HG03565 (cell line): ENCODE data around the gene NTMT1.
A peak's percentile ranks its signal among the peaks of the same experiment; 100 is the strongest.

Source experiments
- ATAC-seq: cut with Tn5 transposase; IDR thresholded peaks from one replicate; pipeline ENCODE4 v1.9.1; 2021; ENCODE audit warnings: mild to moderate bottlenecking, moderate library complexity; ENCODE audit not compliant: unreplicated experiment

Gene NTMT1

DNA sequence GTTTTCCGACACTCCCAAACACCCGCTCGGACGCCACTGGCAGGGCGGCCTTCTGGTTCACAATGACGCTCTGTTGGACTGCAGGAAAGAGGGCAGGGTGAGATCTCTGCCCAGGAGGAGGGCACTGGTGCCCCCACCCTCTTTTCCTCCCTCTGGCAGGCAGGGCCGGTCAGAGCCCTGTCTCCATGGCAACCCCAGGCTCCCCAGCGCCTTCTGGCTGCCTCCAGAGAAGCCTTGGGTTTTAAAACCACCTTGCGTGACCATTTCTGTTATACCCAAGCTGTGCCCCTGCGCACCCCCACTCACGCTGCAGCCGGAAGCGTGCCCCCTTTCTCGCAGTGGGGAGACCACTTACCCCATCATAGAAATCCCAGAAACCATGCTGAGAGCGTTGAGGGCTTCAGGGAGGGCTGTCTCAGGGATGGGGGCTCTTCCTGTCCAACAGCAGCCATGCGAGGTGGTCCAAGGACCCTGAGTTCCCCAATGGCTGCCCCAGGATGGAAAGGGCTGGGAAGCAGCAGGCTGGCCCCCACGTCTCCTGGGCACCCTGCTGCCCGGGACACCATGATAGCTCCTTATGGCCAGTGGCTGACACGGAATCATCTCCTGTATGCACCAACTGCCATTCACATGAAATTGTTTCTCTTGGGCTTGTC lies 12.3 kb upstream of the NTMT1 start:
- ATAC-seq = no peak

DNA sequence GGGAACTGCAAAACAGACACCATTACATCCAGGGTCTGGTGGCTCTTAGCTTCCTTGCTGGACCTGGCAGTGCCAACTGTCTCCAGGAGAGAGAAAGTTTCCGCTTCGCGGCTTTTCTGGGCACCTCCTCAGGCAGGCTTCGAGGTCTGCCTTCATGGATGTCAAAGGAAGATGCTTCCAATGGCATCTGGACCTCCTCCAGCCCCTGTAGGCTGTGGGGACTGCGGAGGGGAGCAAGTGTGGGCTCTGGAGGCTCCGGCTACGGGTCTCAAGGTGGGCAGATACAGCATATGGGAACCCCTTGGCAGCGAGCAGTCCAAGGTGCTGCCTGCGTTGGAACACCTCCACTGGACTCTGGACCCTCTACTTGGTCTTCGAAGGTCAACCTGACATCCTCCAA lies 11.0 kb upstream of the NTMT1 start:
- no peak for ATAC-seq

DNA sequence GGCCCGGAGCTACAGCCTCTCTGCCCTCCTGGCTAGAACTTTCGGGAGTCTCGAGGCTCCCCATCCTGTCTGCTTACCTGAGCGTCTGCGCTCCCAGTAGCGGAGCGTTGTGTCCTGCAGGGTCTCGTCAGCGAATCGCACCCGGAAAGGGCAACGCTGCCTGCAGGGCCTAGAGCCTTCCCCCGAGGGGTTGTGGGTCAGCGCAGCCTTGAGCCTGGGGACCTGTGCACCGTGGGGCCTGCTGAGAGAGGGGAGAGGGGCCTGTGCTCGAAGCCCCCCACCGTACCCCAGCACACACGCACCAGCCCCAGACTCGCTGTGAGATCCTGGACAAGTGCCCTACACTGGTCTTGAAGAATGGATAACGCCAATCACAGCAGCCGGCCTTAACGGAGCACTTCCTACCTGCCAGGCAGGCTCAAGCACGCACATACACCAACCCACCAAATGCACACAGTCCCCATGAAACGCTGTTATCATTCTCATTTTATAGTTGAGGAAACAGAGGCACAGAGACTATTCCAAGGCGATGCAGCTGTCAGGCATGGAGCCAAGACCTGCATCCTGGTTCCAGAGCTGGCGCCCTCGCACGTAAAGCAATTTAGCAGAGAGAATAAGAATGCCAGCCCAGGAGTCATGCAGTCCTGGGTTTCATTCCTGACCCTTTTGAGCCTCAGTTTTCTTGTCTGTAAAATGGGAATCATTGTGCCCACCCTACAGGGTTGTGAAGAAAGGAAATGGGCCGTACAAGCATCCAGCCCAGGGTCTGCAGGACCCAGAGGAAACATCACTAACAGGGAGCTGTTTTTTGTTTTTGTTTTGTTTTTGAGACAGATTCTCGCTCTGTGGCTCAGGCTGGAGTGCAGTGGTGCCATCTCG lies 10.3 kb upstream of the NTMT1 start:
- no peak for ATAC-seq

DNA sequence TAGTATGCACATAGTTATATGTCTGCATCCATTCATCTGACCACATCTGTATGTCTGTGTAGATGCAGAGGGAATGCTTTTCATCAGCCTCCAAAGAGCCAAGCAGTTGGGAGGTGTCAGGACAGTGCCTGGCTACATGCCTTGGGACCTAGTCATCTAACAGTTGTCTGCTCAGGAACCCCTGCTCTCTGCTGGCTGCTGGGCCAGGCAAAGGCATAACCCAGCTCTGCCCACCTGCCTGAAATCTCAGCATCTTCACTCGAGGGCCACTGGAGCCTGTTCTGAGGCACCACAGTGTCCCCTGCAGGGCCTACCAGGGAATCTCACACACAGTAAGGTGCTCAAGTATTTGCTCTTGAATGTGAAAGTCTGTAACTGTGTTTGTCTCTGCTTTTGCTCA lies 8.8 kb upstream of the NTMT1 start:
- ATAC-seq = no peak

DNA sequence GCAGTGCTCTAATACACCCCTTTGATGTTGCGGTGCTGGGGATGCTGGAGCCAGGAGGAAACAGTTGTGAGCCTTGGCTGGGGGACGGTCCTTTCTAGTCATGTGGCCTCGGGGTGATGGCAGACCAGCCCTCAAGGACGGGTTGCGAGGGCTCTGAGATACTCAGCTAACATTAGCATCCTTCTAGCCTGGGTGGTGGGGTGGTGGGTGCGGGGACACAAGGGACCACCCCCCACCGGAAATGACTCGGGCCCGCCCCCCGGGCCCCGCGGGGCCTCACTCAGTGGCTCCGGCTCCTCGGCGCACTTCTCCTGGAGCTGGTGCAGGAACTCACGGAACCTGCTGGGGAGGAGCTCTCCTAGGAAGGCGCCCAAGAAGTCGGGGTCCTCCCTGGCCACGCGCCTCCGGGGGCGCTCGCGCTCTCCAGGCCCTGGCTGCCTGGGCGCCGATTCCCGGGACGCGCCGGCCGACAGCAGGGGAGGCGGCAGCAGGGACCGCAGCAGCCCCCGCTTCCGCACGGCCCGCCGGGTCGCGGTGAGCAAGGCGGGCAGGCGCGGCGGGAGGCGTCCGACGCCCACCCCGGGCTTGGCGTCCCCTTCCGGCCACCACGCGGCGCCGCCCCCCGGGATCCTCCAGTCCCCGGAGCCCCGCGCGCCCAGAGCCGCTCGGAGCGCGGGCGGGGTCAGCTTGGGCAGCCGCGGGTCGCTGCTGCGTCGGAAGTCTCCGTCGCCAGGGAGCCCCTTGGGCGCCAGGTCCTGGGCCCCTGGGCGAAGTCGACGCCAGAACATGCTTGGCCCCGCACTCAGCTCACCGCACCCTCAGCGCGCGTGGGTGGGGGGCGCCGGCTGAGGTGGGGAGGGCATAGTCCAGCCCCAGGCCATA lies 5.9 kb upstream of the NTMT1 start:
- ATAC-seq = no peak

DNA sequence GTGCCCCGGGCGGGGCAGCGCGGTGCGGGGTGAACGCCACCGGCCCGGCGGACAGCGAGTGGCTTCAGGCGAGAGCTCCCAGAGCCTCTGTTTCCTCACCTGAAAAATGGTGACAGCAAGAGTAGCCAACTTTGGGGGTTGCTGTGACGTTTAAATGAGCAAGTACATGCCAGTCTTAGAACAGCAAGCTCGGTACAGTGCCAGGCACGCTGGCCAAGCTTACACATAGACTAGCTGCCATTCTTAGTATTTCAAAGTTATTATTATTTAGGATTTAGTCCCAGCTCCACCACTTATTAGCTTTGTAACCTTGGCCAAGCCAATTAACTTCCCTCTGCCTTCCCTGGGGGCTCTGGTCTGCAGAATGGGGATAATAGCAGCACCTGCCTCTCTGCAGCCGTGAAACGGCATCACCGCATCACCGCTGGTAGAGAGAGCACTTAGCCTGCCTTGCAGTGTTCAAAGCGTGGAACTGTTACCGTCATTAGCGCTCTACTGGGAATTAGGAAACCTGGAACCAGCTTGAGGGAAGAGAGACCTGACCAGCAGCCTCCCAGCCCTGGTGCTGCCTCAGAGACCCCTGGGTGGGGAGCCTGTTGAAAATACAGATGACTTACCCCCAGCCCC lies 5.2 kb upstream of the NTMT1 start, which contains the start of gene C9orf50:
Gene C9orf50, minus strand, starts transcription at position 433 of the 627 bp plus-strand sequence. CDS start 527 bp downstream, outside the sequence.
- ATAC-seq = no peak

DNA sequence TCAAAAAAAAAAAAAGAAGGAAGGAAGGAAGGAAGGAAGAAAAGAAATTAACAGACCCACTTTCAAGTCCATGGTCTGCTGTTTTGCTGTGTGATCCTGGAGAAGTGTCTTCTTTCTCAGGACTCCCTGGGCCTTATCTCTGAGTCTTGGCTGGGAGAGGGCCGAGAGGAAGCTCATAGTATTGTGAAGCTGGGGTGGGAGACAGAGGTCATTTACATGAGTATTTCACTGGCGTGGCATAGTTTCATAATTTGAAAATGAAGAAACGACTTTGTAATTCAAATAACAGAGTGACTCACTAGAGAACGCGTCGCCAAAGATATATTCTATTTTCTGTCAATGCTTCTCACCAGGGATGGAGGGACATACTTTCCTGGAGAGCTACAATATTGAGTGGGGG lies 2.6 kb upstream of the NTMT1 start:
- ATAC-seq = no peak

DNA sequence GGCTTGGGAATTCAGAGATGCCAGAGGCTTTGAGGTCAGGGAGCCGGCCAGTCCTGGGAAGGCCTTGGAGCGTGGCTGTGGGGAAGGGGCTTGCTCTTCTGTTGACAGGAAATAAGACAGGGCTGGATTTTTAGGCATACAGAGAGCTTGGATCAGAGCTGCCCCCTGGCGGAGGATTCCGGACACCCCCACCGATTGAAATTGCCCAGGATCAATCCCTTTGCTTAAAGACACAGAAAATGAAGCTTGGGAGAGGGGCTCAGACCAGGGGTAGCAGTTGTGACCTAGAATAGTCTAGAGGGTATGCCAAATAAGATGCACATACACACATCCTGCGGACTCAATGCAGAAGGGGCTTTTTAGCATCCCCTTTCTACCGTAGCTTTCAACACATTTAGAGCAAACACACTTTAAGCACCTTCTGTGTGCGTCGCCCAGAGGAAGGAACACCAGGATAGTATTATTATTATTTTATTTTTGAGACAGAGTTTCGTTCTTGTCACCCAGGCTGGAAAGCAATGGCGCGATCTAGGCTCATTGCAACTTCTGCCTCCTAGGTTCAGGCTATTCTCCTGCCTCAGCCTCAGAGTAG lies 1.7 kb upstream of the NTMT1 start:
- ATAC-seq = no peak

DNA sequence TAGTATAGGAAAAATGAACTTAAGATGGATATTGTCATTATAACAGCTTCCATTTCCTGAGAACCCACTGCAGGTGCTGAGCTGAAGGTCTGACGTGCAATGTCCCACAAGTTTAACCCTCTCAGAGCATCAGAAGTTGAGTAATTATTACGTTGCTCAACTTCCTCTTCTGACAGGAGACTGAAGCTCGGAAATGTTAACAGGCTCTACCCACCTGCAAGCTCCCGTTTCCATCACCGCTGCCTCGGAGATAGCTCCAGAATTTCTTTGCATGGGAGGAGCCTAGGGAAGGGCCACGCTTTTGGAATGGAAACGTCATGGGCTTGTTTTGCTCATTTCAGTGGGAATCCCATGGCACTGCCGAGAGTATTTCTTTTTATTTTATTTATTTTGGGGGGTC lies 1.0 kb upstream of the NTMT1 start:
- no peak for ATAC-seq

DNA sequence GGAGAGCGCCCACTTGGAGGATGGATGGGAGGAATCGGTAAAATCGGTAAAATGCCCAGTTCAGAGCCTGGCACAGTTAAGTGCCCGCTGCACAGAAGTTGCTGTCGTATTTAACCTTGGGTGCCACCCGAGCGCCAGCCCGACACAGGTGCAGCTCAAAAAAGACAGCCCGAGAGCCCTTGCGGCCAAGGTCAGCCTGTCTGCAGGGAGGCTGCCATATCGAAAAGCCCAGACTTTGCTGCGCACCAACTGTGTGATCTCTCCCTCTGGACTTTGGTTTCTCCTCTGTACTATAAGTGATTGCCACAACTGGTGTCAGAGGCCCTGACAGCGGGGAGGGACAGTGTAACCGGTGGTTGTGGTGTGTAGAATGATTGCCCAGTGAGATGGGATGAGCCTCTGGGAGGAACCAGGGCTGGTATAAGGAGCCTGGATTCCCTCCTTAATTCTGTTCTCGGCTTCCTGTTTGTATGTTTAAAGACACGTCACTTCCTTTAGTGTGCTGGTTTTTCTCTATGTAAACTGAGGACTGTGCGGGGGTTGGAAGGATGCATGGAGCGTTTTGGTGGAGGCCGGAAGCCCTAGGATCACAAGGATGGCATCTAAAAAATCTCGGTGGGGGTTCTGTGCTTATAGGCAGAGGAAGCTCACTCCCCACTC lies 792 bp downstream of the NTMT1 start:
- ATAC-seq = peak; percentile 12

DNA sequence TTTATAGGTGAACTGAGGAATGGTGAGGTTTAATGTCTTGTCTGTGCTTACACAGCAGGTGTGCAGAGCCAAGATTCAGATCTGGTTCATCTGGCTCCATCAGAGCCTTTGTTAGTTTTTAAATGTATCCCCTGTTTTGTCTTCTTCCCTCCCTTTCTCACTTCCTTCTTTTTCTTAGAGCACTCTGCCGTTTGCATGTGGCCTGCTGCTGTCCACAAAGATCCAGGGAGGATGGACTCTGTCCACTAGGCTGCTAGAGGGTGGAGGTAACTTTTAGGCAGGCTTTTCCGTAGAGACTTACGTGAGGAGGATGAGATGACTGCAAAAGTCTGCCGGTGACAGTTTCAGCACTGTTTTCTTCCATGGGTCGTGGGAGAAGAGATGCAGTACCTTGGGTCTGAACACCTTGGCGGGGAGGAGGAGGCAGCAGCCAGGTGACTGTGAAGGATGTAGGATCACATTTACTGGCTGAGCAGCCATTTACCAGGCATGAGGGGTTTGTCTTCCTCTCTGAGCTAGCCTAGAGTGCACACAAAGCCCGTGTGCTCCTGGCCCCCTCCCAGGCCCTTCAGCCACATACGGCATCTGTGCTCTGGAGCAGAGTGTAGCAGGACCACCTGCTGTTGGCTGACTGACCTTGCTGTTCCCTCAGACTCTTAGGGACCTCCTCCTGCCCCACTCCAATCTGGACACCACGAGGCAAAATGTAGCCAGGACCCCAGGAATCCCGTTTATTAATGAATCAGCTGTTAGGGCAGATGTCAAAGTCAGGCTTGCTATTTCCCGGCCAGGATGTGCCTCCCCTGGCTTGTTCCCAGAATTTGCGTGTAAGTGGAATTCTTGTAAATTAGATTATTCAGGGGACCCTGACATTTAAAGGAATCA lies 1.8 kb downstream of the NTMT1 start:
- ATAC-seq = no peak

DNA sequence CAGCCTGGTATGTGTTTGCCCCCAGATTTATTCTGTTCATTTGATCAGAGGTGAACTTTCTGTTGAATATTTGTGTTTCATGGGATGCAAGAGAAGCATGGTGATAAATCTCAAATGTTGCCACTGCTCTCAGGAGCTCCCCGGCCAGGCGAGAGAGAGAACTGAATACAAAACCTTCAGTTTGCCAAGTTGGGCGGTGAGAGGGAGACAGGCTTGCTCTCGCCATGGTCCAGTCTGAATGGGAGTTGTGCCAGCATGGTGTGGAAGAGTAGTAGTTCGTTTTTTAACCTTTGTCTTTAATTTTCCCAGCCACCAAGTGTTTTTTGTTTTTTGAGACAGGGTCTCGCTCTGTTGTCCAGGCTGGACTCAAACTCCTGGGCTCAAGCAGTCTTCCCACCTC lies 2.7 kb downstream of the NTMT1 start:
- ATAC-seq = no peak

DNA sequence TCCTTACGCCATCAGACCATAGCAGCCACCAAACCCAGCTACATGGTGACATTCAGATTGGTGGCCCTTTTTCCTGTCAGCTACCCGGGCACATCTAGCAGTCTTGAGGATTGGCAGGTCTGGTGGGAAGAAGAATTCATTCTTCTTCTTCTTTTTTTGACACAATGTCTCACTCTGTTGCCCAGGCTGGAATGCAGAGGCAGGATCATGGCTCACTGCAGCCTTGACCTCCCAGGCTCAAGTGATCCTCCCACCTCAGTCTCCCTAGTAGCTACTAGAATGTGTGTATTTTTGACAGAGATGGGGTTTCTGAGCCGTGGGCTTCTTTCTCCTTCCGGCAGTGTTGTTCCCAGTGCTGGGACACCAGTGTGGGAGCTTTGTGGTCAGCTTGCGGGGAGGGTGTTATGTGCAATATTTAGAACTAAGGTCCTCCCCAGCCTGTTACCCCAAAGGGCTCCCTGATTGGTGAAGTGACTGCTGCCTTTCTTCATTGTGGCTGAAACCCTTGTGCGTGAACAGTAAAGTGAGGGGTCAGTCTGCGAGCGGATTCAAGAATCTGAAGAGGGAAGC lies 3.4 kb downstream of the NTMT1 start:
- no peak for ATAC-seq

DNA sequence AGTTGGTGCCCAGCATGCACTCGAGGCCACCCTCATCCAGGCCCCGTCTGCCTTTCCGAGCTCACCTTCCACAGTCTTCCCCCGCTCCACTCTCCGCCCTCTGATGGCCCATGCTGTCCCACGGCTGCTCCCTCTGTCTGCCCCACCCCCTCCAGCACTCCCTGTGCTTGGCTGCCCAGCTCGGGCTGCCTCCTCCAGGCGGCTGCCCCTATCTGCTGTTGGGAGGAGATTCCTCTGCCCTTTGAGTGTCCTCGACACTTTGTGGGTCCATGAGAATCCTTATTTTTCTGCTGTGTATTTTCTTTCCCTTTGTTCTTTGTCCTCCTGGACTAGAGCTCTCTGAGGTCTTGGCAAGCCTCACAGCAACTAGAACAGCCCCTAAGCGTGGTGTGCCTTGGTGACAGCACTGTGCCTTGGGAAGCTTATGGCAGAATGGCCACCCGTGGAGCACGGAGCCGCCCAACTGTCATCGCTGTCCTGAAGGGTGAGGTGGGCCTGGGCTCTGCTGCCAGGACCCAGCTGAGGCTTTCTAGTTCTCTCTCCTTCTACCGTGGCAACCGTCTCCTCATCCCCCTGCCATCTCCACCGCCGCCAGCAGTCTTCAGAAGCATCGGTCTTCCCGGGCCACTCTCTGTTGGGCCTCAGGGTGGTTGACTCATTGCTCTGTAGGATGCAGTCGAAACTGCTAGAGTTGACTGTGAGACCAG lies 5.2 kb downstream of the NTMT1 start:
- ATAC-seq = no peak

DNA sequence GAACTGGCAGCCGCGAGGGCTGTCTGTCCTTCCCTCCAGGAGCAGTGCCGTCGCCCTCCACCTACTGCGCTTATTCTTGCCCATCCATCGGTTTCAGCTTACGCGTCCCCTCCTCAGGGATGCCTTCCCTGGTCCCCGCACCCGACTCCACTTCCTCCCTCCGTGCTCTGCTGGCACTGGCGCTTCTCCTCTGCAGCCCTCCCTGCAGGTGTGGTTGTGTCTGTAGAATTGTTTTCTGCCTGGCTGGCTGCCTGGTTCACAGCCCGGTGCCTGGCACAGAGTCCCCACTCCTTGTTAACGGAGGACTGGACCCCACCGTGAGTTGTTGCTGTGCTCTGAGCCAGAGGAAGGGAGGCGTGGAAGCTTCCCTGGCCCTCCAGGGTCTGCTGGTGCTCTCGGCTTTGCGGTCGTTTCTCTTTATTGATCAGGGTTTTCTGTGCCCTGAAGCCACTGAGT lies 5.7 kb downstream of the NTMT1 start:
- no peak for ATAC-seq

DNA sequence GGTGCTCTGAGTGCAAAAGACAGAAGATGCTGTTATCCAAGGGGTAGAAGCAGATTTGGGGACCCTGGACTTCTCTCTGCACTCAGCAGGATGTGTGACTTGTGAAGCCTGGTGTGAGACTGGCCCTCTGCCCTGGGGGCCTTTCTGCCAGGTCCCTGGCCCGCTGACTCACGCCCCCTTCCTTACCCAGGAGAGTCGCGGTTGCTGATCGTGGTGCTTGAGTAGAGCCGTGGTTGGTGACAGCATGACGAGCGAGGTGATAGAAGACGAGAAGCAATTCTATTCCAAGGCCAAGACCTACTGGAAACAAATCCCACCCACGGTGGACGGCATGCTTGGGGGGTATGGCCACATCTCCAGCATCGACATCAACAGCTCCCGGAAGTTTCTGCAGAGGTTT lies 6.5 kb downstream of the NTMT1 start:
- no peak for ATAC-seq

DNA sequence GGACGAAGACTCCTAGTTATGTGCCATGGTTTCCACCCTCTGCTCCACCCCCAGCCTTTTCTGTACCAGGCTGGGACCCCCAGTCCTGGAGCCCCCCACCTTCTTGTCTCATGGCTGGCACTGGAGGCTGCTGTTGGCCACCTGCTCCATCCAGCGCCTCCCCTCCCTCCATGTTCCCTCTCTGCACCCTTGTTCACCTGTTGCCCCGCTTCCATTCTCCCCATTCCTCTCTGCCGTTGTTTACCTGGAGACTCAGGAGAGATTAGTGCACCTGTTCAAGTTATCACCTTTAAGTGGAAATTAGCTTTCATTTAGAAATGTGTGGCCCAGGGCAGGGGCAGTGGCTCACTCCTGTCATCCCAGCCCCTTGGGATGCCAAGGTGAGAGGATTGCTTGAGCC lies 7.2 kb downstream of the NTMT1 start:
- ATAC-seq = no peak

DNA sequence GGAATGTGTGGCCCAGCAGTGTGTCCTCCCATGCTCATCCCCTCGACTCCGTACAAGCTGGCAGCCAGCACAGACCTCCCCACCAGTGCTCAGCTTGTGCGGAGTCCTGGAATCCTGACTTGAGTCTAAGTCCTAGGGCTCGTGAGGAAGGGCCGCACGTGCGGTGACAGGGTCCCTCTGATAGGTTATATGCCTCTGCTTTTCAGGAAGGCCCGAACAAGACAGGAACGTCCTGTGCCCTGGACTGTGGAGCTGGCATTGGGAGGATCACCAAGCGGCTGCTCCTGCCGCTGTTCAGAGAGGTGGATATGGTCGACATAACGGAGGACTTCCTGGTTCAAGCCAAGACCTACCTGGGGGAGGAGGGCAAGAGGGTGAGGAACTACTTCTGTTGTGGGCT lies 7.9 kb downstream of the NTMT1 start:
- ATAC-seq = no peak
